HepG2 (cell line): ENCODE measurements around the gene C22orf15. TPM values are rescaled to one million over a fixed set of nuclear protein-coding genes. Genes with fewer than 3 reads are reported as not detected.

Experiments used
- ATM ChIP-seq: fragments of 450-650 bp; IDR thresholded peaks from 2 replicates; pipeline ENCODE4 v1.7.1; 2017; ENCODE audit warnings: mild to moderate bottlenecking, borderline replicate concordance
- BRF2 ChIP-seq: sonication (generic); formaldehyde crosslinking; IDR thresholded peaks from 2 replicates; pipeline ENCODE4 v1.8.1; 2022; ENCODE audit warnings: mild to moderate bottlenecking, missing genetic modification reagents
- DMAP1 ChIP-seq: IDR thresholded peaks from 2 replicates; pipeline ENCODE4 v1.6.1; 2016
- GATA4 ChIP-seq: sonication (generic); IDR thresholded peaks from 2 replicates; pipeline ENCODE4 v1.6.1; 2016; ENCODE audit warnings: antibody characterized with exemption, low read depth, borderline replicate concordance
- GPN1 ChIP-seq: sonication (generic); formaldehyde crosslinking; IDR thresholded peaks from 2 replicates; pipeline ENCODE4 v1.5.1; 2020; ENCODE audit warnings: missing genetic modification reagents, borderline replicate concordance
- KDM1A ChIP-seq: IDR thresholded peaks from 2 replicates; pipeline ENCODE4 v1.6.1; 2016; ENCODE audit warnings: missing compliant biosample characterization
- KDM3A ChIP-seq: IDR thresholded peaks from 2 replicates; pipeline ENCODE4 v1.6.1; 2018; ENCODE audit warnings: low read depth, missing compliant biosample characterization
- MAF1 ChIP-seq: sonication (generic); formaldehyde crosslinking; IDR thresholded peaks from 2 replicates; pipeline ENCODE4 v1.5.0; 2020; ENCODE audit warnings: missing genetic modification reagents, borderline replicate concordance
- MXD4 ChIP-seq: IDR thresholded peaks from 2 replicates; pipeline ENCODE4 v1.6.1; 2016; ENCODE audit warnings: mild to moderate bottlenecking, missing biosample characterization, missing genetic modification reagents
- NCOR1 ChIP-seq: fragments of 200-600 bp; sonication (generic); IDR thresholded peaks from 2 replicates; pipeline ENCODE4 v1.7.0; 2017; ENCODE audit warnings: antibody characterized with exemption, low read length, borderline replicate concordance
- PITX1 ChIP-seq: sonication (generic); formaldehyde crosslinking; IDR thresholded peaks from 2 replicates; pipeline ENCODE4 v1.5.1; 2020; ENCODE audit warnings: mild to moderate bottlenecking, missing genetic modification reagents
- POLR2AphosphoS2 ChIP-seq: IDR thresholded peaks from 2 replicates; pipeline ENCODE4 v1.6.1; 2011; ENCODE audit warnings: low read depth, low read length, improper control_type of control experiment
- PRDM10 ChIP-seq: sonication (generic); formaldehyde crosslinking; IDR thresholded peaks from 2 replicates; pipeline ENCODE4 v1.4.0; 2020; ENCODE audit warnings: low read depth, missing genetic modification reagents
- SALL1 ChIP-seq: sonication (generic); formaldehyde crosslinking; IDR thresholded peaks from 2 replicates; pipeline ENCODE4 v1.8.0; 2022; ENCODE audit warnings: mild to moderate bottlenecking, missing genetic modification reagents
- SKI ChIP-seq: fragments of 450-650 bp; IDR thresholded peaks from one replicate; pipeline ENCODE4 v1.6.1; 2018; ENCODE audit warnings: mild to moderate bottlenecking; ENCODE audit not compliant: partially characterized antibody
- SMYD3 ChIP-seq: sonication (generic); formaldehyde crosslinking; IDR thresholded peaks from 2 replicates; pipeline ENCODE4 v1.8.1; 2023; ENCODE audit warnings: mild to moderate bottlenecking, missing genetic modification reagents
- SP5 ChIP-seq: IDR thresholded peaks from 2 replicates; pipeline ENCODE4 v1.6.1; 2016; ENCODE audit warnings: low read depth, borderline replicate concordance
- TEAD2 ChIP-seq: sonication (generic); formaldehyde crosslinking; IDR thresholded peaks from 2 replicates; pipeline ENCODE4 v1.9.0; 2021; ENCODE audit warnings: missing genetic modification reagents
- TMF1 ChIP-seq: sonication (generic); formaldehyde crosslinking; IDR thresholded peaks from 2 replicates; pipeline ENCODE4 v1.8.1; 2022; ENCODE audit warnings: low read depth, missing genetic modification reagents
- ZBTB46 ChIP-seq: sonication (generic); formaldehyde crosslinking; IDR thresholded peaks from 2 replicates; pipeline ENCODE4 v1.4.0; 2020; ENCODE audit warnings: mild to moderate bottlenecking, missing genetic modification reagents, borderline replicate concordance
- ZFP62 ChIP-seq: sonication (generic); formaldehyde crosslinking; IDR thresholded peaks from 2 replicates; pipeline ENCODE4 v1.4.0; 2020; ENCODE audit warnings: missing genetic modification reagents
- ZFP82 ChIP-seq: sonication (generic); formaldehyde crosslinking; IDR thresholded peaks from 2 replicates; pipeline ENCODE4 v1.5.1; 2020; ENCODE audit warnings: mild to moderate bottlenecking, missing genetic modification reagents, borderline replicate concordance
- ZNF224 ChIP-seq: sonication (generic); formaldehyde crosslinking; IDR thresholded peaks from 2 replicates; pipeline ENCODE4 v1.5.0; 2020; ENCODE audit warnings: mild to moderate bottlenecking, missing genetic modification reagents
- ZNF335 ChIP-seq: sonication (generic); formaldehyde crosslinking; IDR thresholded peaks from 2 replicates; pipeline ENCODE4 v1.4.0; 2020; ENCODE audit warnings: missing genetic modification reagents
- ZNF431 ChIP-seq: sonication (generic); formaldehyde crosslinking; IDR thresholded peaks from 2 replicates; pipeline ENCODE4 v1.9.0; 2022; ENCODE audit warnings: missing genetic modification reagents, low read depth, mild to moderate bottlenecking, borderline replicate concordance
- ZNF784 ChIP-seq: sonication (generic); formaldehyde crosslinking; IDR thresholded peaks from 2 replicates; pipeline ENCODE4 v1.5.1; 2020; ENCODE audit warnings: missing genetic modification reagents, mild to moderate bottlenecking, borderline replicate concordance
- polyA plus RNA-seq, 8 experiments: library from polyadenylated mRNA; depleted of rRNA in 3 of 8; stranded (reverse) in 7 of 8; unstranded in 1 of 8; fragments of >200 nt; fragmentation: Illumina TruSeq in 4 of 8; extraction: Trizol in 4 of 8; gene quantifications; 2 replicates each; pipeline versions ENCODE4 v1.2.1 to v1.2.3, GENCODE V29; 2011 to 2016; ENCODE audit warnings: low read depth in 4 of 8, missing spikeins in 1 of 8, mixed read lengths in 1 of 8; ENCODE audit not compliant: insufficient read depth in 1 of 8
- total RNA-seq, 5 experiments: library from RNA; depleted of rRNA; stranded (reverse); fragments of >200 nt; fragmentation: Illumina TruSeq; extraction: Trizol; gene quantifications; 2 replicates each; pipeline ENCODE4 v1.2.3, GENCODE V29; 2016; ENCODE audit warnings: low read depth in 1 of 5

Gene C22orf15
- total and polyA plus RNA-seq, 2 of the 13 experiments (the other 11 are each of a cell fraction or from before 2014, with no cell fraction given): not detected

GRCh38 chr22:23774922-23775436 is 12.2 kb downstream of the C22orf15 start (continued):
- TF ChIP-seq PRDM10: no peak
- TF ChIP-seq SMYD3 (CRISPR knock-in tag): no peak
- no peak for TF ChIP-seq SALL1 (CRISPR knock-in tag)
- TF ChIP-seq MXD4 (CRISPR knock-in tag): no peak
- no peak for TF ChIP-seq ZFP62 (CRISPR knock-in tag)
- TF ChIP-seq ATM: no peak
- TF ChIP-seq DMAP1 (CRISPR knock-in tag): no peak
- no peak for TF ChIP-seq ZFP82
- no peak for TF ChIP-seq SKI
- no peak for TF ChIP-seq MAF1 (CRISPR knock-in tag)
- no peak for TF ChIP-seq KDM3A (CRISPR knock-in tag)
- no peak for TF ChIP-seq GATA4
- TF ChIP-seq KDM1A: 0 out of 2 replicates have a peak, but pooled peaks have one; percentile 44
- no peak for TF ChIP-seq TMF1 (CRISPR knock-in tag)
- no peak for TF ChIP-seq ZNF784 (CRISPR knock-in tag)
- no peak for TF ChIP-seq BRF2 (CRISPR knock-in tag)
- no peak for TF ChIP-seq ZNF224 (CRISPR knock-in tag)
- no peak for TF ChIP-seq ZNF431 (CRISPR knock-in tag)
- 0 out of 2 replicates have a peak, but pooled peaks have one; percentile 12 for TF ChIP-seq SP5 (CRISPR knock-in tag)
- no peak for TF ChIP-seq NCOR1
- no peak for TF ChIP-seq POLR2AphosphoS2
- 0 out of 2 replicates have a peak, but pooled peaks have one; percentile 31 for TF ChIP-seq PITX1 (CRISPR knock-in tag)
- TF ChIP-seq ZNF335 (CRISPR knock-in tag): no peak
- no peak for TF ChIP-seq GPN1 (CRISPR knock-in tag)
- TF ChIP-seq ZBTB46: no peak
- no peak for TF ChIP-seq TEAD2 (CRISPR knock-in tag)
